GM10248 (cell line): Measurements from ENCODE around the gene APLNR.

Experiments used
- CTCF ChIA-PET: fragments of 300-600 bp; sonication (Branson Sonifier 250); formaldehyde crosslinking; extraction: SDS; loops from one replicate; lab custom pipeline; 2021; ENCODE audit warnings: antibody characterized with exemption; lab: Yijun Ruan, JAX
- POLR2A ChIA-PET: fragments of 350-650 bp; sonication (Branson Sonifier 250); formaldehyde crosslinking; extraction: SDS; loops from one replicate; lab custom pipeline; 2020; ENCODE audit warnings: antibody characterized with exemption; lab: Yijun Ruan, JAX
- DNase-seq: peaks from one replicate; pipeline ENCODE4 v3.0.0; 2012; ENCODE audit errors: extremely low spot score
- TF ChIP-seq, protein P1 (sequence below): IDR thresholded peaks from 2 replicates; pipeline ENCODE4 v1.5.1; 2012; ENCODE audit warnings: mild to moderate bottlenecking, low read depth; ENCODE audit errors: extremely low read depth, missing control alignments, control extremely low read depth

The APLNR gene

DNA sequence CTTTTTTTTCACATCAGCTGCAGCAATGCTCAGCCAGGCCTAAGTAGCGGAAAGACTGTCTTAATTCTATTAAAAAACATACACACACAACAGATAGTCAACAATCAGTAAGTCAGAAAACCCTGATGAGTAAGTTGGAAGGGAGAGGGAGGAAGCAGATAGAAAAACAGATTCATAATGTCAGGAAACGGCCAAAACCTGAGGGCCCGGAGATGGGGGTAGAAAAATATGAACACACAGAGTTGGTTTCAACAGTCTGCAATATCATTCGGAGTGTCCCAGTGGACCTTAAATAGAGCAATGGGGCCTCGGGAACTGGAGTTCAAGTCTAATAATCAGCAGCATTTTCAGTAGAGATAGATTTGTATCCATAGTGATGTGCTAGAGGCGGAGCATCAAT is 40.5 kb downstream of the APLNR start:
- no peak for DNase-seq
- TF ChIP-seq, protein P1, sequence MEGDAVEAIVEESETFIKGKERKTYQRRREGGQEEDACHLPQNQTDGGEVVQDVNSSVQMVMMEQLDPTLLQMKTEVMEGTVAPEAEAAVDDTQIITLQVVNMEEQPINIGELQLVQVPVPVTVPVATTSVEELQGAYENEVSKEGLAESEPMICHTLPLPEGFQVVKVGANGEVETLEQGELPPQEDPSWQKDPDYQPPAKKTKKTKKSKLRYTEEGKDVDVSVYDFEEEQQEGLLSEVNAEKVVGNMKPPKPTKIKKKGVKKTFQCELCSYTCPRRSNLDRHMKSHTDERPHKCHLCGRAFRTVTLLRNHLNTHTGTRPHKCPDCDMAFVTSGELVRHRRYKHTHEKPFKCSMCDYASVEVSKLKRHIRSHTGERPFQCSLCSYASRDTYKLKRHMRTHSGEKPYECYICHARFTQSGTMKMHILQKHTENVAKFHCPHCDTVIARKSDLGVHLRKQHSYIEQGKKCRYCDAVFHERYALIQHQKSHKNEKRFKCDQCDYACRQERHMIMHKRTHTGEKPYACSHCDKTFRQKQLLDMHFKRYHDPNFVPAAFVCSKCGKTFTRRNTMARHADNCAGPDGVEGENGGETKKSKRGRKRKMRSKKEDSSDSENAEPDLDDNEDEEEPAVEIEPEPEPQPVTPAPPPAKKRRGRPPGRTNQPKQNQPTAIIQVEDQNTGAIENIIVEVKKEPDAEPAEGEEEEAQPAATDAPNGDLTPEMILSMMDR, result no peak
- POLR2A ChIA-PET, result no interaction called here
- CTCF ChIA-PET, result interaction anchor here (1.2 kb wide), 1 partner anchor 13 kb away, joined by 3 read pairs; no protein-coding TSS in a partner anchor

GRCh38 chr11:57192316-57192715 is 44.7 kb downstream of the APLNR start:
- no peak for DNase-seq
- TF ChIP-seq, protein P1, result no peak
- ChIA-PET POLR2A (no interaction called here), CTCF (no interaction called here)

- ChIA-PET POLR2A (no interaction called here), CTCF (no interaction called here)
- TF ChIP-seq, protein P1, result no peak
- no peak for DNase-seq
Measured at GRCh38 chr11:57191311-57192219, 45.5 kb downstream of the APLNR start.

GRCh38 chr11:57190548-57190947 is 46.5 kb downstream of the APLNR start:
- CTCF ChIA-PET, result no interaction called here
- POLR2A ChIA-PET, result no interaction called here
- TF ChIP-seq, protein P1, result no peak
- DNase-seq, result no peak
